GM23248 (cell line): ENCODE results near the gene UCKL1.

ENCODE experiments used
- EZH2 ChIP-seq: fragments of 200-600 bp; sonication (generic); IDR thresholded peaks from 2 replicates; pipeline ENCODE4 v1.6.1; 2018; ENCODE audit warnings: antibody characterized with exemption, mild to moderate bottlenecking; ENCODE audit not compliant: insufficient read depth, poor library complexity, severe bottlenecking
- EZH2phosphoT487 ChIP-seq: fragments of 200-600 bp; sonication (generic); IDR thresholded peaks from 2 replicates; pipeline ENCODE4 v1.6.1; 2018; ENCODE audit warnings: antibody characterized with exemption, moderate library complexity, mild to moderate bottlenecking, low read depth; ENCODE audit not compliant: insufficient read depth

DNA sequence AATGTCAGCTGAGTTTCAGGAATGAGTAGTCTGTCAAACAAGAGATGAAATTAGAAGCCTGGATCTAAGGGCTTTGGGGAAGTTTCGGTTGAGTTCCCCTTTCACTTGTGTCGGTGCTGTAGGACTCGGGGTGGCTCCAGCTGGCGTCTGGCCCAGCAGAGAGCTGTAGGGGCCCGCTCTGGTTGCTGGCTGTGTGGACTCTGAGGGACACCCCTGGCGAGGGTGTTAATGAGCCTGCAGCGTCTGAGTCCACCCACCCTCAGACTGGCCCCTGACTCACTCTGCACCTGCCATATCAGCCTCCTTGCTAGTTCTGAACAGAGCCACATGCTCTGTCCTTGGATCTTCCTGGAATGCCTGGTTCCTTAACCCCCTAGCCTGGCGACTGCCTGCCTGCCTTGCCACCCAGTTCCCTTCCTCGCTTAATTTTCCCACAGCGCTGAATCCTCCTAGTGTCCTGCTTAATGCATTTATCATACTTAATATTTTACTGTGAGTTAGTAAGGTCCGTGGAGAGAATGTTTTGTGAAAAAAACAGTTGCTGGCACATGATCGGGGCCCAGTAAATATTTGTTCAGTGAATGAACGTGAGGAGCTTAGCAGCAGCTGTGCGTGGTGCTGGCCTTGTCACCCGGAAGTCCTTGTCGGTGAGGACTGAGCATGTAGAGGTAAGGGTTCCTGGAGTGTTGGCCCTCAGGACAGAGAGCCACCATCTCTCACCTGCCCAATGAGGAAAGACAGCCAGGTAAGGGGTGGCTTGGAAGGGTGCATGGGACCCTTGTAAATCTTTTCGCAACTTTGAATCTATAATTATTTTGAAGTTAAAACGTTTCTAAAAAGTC is 59.7 kb downstream of the UCKL1 start:
- TF ChIP-seq EZH2phosphoT487 = no peak
- no peak for TF ChIP-seq EZH2
